ENCODE measurements around the gene ZYX. TPM values are rescaled to one million over a fixed set of nuclear protein-coding genes. Genes with fewer than 3 reads are reported as not detected.
A peak's percentile ranks its signal among the peaks of the same experiment; 100 is the strongest.

The ZYX gene
- total and polyA plus RNA-seq, 9 of the 15 experiments (the other 6 are each of a cell fraction or from before 2014, with no cell fraction given), result 1.8 to 130 (median 15.7) TPM

- FAIRE-seq (no peak), ATAC-seq (peak; percentile 15; the same call in 2 of the 3 replicates), DNase-seq (ENCODE audit: extremely low read depth in 1 of 4, low spot score in 3 of 4) (no peak)
- TF ChIP-seq SPI1 (IDR thresholded peaks at IDR 0.05; ENCODE audit: borderline replicate concordance, low read depth, low read length), result peak; percentile 97
- TF ChIP-seq HBP1 (CRISPR knock-in tag; IDR thresholded peaks at IDR 0.05), result no peak
- TF ChIP-seq ID3 (CRISPR knock-in tag; IDR thresholded peaks at IDR 0.05), result no peak
- 0 out of 2 replicates have a peak, but pooled peaks have one; percentile 13 for TF ChIP-seq ID3 (tag; IDR thresholded peaks at IDR 0.05)
- peak; percentile 29 for TF ChIP-seq KDM5B (IDR thresholded peaks at IDR 0.05; ENCODE audit: insufficient replicate concordance, low read depth, low read length)
- Histone ChIP-seq H3K9ac (ENCODE audit: insufficient read depth in 1 of 2, low read depth in 2 of 2, low read length in 2 of 2) (0 out of 4 replicates have a peak overlapping the region, but pooled peaks of 1 of the 2 experiments have one; percentile 54), H3K36me3 (ENCODE audit: control insufficient read depth, insufficient read depth, low read length) (no peaks in the 10 kb centered on the region), H3K27me3 (ENCODE audit: control insufficient read depth in 2 of 2, insufficient read depth in 2 of 2, low read length in 2 of 2) (peaks cover 67 to 75% of the 10 kb centered on the region in 2 experiments), H3K79me2 (ENCODE audit: control insufficient read depth, insufficient read depth, low read length) (no peaks in the 10 kb centered on the region), H2AFZ (ENCODE audit: low read depth, low read length) (no peak overlapping the region), H3K9me3 (replicated peaks; ENCODE audit: control insufficient read depth, insufficient read depth, low read depth, low read length) (no peaks in the 10 kb centered on the region), H3K9me1 (ENCODE audit: control insufficient read depth, insufficient read depth, low read length) (peaks cover 3% of the 10 kb centered on the region), H3K4me3 (no peak overlapping the region), H3K4me1 (replicated peaks in 1 of 2; ENCODE audit: control insufficient read depth in 2 of 2, insufficient read depth in 2 of 2, low read length in 2 of 2) (peaks cover 0 to 17% of the 10 kb centered on the region in 2 experiments; a peak in 2 of 5 replicates), H3K27ac (ENCODE audit: extremely low read depth, low read depth, low read length) (no peak overlapping the region), H4K20me1 (replicated peaks; ENCODE audit: control insufficient read depth, insufficient read depth, low read length) (peaks cover 9% of the 10 kb centered on the region; the same call in 1 of the 2 replicates), H3K4me2 (ENCODE audit: insufficient read depth, low read length) (no peak overlapping the region)
- BruUV-seq (replicated peaks), result no TSS peak
- WGBS (ENCODE audit: insufficient coverage, low coverage, missing lambda C conversion rate), result 3% methylated on average over 11 of the region's 11 CpGs
- CTCF ChIA-PET (ENCODE audit: low intra/inter-chr PET ratio), result no interaction called here
- POLR2A ChIA-PET, result interaction anchor here (1.7 kb wide), 1 partner anchor 11 kb away, joined by 7 read pairs; no protein-coding TSS in a partner anchor
- intact Hi-C loops (cut with micrococcal nuclease), result no loop called here
- in situ Hi-C loops (cut with MboI), result no loop called here
These were observed 21.3 kb upstream of the ZYX start for GRCh38 chr7:143359771-143360353.

All from K562 (cell line).